SK-N-SH treated with all-trans-retinoic acid at 6 μM for 48 hours (cell line): ENCODE results near the gene ALPK3.

ENCODE experiments used
- ATAC-seq: fragments of 200-7000 bp; cut with Tn5 transposase; 3 replicates; pipeline ENCODE4 v1.9.1; 2020; ENCODE audit warnings: mild to moderate bottlenecking, moderate library complexity
- ARNTL ChIP-seq: fragments of 450-650 bp; formaldehyde crosslinking; IDR thresholded peaks from 2 replicates; pipeline ENCODE4 v1.5.0; 2020; ENCODE audit warnings: low read depth, mild to moderate bottlenecking, moderate library complexity, borderline replicate concordance
- BACH2 ChIP-seq: fragments of 250-450 bp; sonication (Bioruptor Pico); IDR thresholded peaks from 2 replicates; pipeline ENCODE4 v1.9.0; 2021; ENCODE audit warnings: mild to moderate bottlenecking, borderline replicate concordance
- CREB5 ChIP-seq: fragments of 250-450 bp; sonication (Bioruptor Pico); IDR thresholded peaks from 2 replicates; pipeline ENCODE4 v1.5.1; 2020; ENCODE audit warnings: low read depth, mild to moderate bottlenecking, moderate library complexity
- CSDC2 ChIP-seq: fragments of 250-450 bp; sonication (Bioruptor Pico); IDR thresholded peaks from 2 replicates; pipeline ENCODE4 v1.5.0; 2020; ENCODE audit warnings: mild to moderate bottlenecking, moderate library complexity
- CSRNP3 ChIP-seq: fragments of 250-450 bp; sonication (Bioruptor Pico); IDR thresholded peaks from 2 replicates; pipeline ENCODE4 v1.5.1; 2021; ENCODE audit warnings: mild to moderate bottlenecking, moderate library complexity
- ESRRG ChIP-seq: fragments of 250-450 bp; sonication (Bioruptor Pico); IDR thresholded peaks from 2 replicates; pipeline ENCODE4 v1.6.1; 2021; ENCODE audit warnings: mild to moderate bottlenecking
- GLIS3 ChIP-seq: fragments of 250-450 bp; sonication (Bioruptor Pico); IDR thresholded peaks from 2 replicates; pipeline ENCODE4 v1.5.0; 2020; ENCODE audit warnings: mild to moderate bottlenecking, moderate library complexity
- ISL1 ChIP-seq: fragments of 250-450 bp; sonication (Bioruptor Pico); IDR thresholded peaks from 2 replicates; pipeline ENCODE4 v2.1.2; 2022; ENCODE audit warnings: mild to moderate bottlenecking, moderate library complexity
- OSR1 ChIP-seq: fragments of 250-450 bp; sonication (Bioruptor Pico); IDR thresholded peaks from 2 replicates; pipeline ENCODE4 v1.8.0; 2022; ENCODE audit warnings: moderate library complexity, mild to moderate bottlenecking, inconsistent platforms
- PATZ1 ChIP-seq: fragments of 250-450 bp; sonication (Bioruptor Pico); IDR thresholded peaks from 2 replicates; pipeline ENCODE4 v1.8.0; 2020; ENCODE audit warnings: mild to moderate bottlenecking, moderate library complexity, borderline replicate concordance
- POU6F1 ChIP-seq: fragments of 250-450 bp; sonication (Bioruptor Pico); IDR thresholded peaks from 2 replicates; pipeline ENCODE4 v1.8.0; 2021; ENCODE audit warnings: low read depth, mild to moderate bottlenecking, moderate library complexity, borderline replicate concordance
- PPARA ChIP-seq: fragments of 250-450 bp; sonication (Bioruptor Pico); IDR thresholded peaks from 2 replicates; pipeline ENCODE4 v1.5.0; 2020; ENCODE audit warnings: mild to moderate bottlenecking, borderline replicate concordance
- RARB ChIP-seq: fragments of 250-450 bp; sonication (Bioruptor Pico); IDR thresholded peaks from 2 replicates; pipeline ENCODE4 v1.8.0; 2021; ENCODE audit warnings: mild to moderate bottlenecking, moderate library complexity
- SNAI2 ChIP-seq: fragments of 250-450 bp; sonication (Bioruptor Pico); IDR thresholded peaks from 2 replicates; pipeline ENCODE4 v1.5.0; 2020; ENCODE audit warnings: mild to moderate bottlenecking, moderate library complexity
- TCF4 ChIP-seq: fragments of 250-450 bp; sonication (Bioruptor Pico); IDR thresholded peaks from 2 replicates; pipeline ENCODE4 v1.8.0; 2021; ENCODE audit warnings: mild to moderate bottlenecking, moderate library complexity, borderline replicate concordance
- TOX ChIP-seq: fragments of 250-450 bp; sonication (Bioruptor Pico); IDR thresholded peaks from 2 replicates; pipeline ENCODE4 v1.8.0; 2021; ENCODE audit warnings: mild to moderate bottlenecking, moderate library complexity, borderline replicate concordance
- TSHZ2 ChIP-seq: fragments of 250-450 bp; sonication (Bioruptor Pico); IDR thresholded peaks from 2 replicates; pipeline ENCODE4 v1.5.0; 2020; ENCODE audit warnings: mild to moderate bottlenecking, moderate library complexity
- ZC3H10 ChIP-seq: fragments of 250-450 bp; sonication (Bioruptor Pico); IDR thresholded peaks from 2 replicates; pipeline ENCODE4 v1.5.1; 2021; ENCODE audit warnings: mild to moderate bottlenecking, moderate library complexity
- ZFP3 ChIP-seq: fragments of 250-450 bp; sonication (Bioruptor Pico); IDR thresholded peaks from 2 replicates; pipeline ENCODE4 v1.5.0; 2020; ENCODE audit warnings: mild to moderate bottlenecking, moderate library complexity
- ZFP30 ChIP-seq: fragments of 450-650 bp; formaldehyde crosslinking; IDR thresholded peaks from 2 replicates; pipeline ENCODE4 v1.5.0; 2022; ENCODE audit warnings: mild to moderate bottlenecking, moderate library complexity
- ZNF565 ChIP-seq: fragments of 450-650 bp; formaldehyde crosslinking; conservative IDR thresholded peaks from 2 replicates; pipeline ENCODE4 v1.5.0; 2020; ENCODE audit warnings: low read depth, mild to moderate bottlenecking, moderate library complexity
- ZNF70 ChIP-seq: fragments of 450-650 bp; formaldehyde crosslinking; IDR thresholded peaks from 2 replicates; pipeline ENCODE4 v1.5.0; 2020; ENCODE audit warnings: mild to moderate bottlenecking, moderate library complexity
- ZNF8 ChIP-seq: fragments of 450-650 bp; formaldehyde crosslinking; IDR thresholded peaks from 2 replicates; pipeline ENCODE4 v1.5.0; 2020; ENCODE audit warnings: mild to moderate bottlenecking, moderate library complexity

The ALPK3 gene

GRCh38 chr15:84778194-84778593 is 39.0 kb upstream of the ALPK3 start:
- TF ChIP-seq CSDC2 (CRISPR knock-in tag) (no peak), CREB5 (CRISPR knock-in tag) (no peak), TOX (CRISPR knock-in tag) (no peak), ZNF8 (CRISPR knock-in tag) (no peak), ISL1 (CRISPR knock-in tag) (no peak), TCF4 (CRISPR knock-in tag) (no peak), ZC3H10 (no peak), POU6F1 (CRISPR knock-in tag) (no peak), CSRNP3 (CRISPR knock-in tag) (no peak), BACH2 (CRISPR knock-in tag) (no peak), PATZ1 (CRISPR knock-in tag) (no peak), ZNF70 (CRISPR knock-in tag) (no peak), ESRRG (CRISPR knock-in tag) (no peak), ARNTL (CRISPR knock-in tag) (no peak), ZNF565 (CRISPR knock-in tag) (no peak), ZFP3 (CRISPR knock-in tag) (no peak), RARB (CRISPR knock-in tag) (no peak), OSR1 (no peak)
- no peak for ATAC-seq

GRCh38 chr15:84780492-84780891 is 36.7 kb upstream of the ALPK3 start:
- TF ChIP-seq GLIS3 (CRISPR knock-in tag) (no peak), ZC3H10 (no peak), ZNF8 (CRISPR knock-in tag) (no peak), OSR1 (no peak), PPARA (no peak), TOX (CRISPR knock-in tag) (no peak), RARB (CRISPR knock-in tag) (no peak), TSHZ2 (CRISPR knock-in tag) (no peak), ZNF70 (CRISPR knock-in tag) (no peak), ESRRG (CRISPR knock-in tag) (no peak), BACH2 (CRISPR knock-in tag) (no peak), ZNF565 (CRISPR knock-in tag) (no peak), ARNTL (CRISPR knock-in tag) (no peak), ZFP30 (CRISPR knock-in tag) (no peak), CREB5 (CRISPR knock-in tag) (no peak), SNAI2 (no peak), ISL1 (CRISPR knock-in tag) (no peak), CSRNP3 (CRISPR knock-in tag) (no peak), PATZ1 (CRISPR knock-in tag) (no peak)
- ATAC-seq, result no peak
